PC-3 (cell line): ENCODE measurements around the gene CNTNAP2.

Source experiments
- CTCF ChIP-seq: fragments of 300-600 bp; sonication (generic); conservative IDR thresholded peaks from 2 replicates; pipeline ENCODE4 v1.5.1; 2017; ENCODE audit warnings: antibody characterized with exemption, low read depth, mild to moderate bottlenecking, low read length
- EZH2 ChIP-seq: fragments of 300-600 bp; sonication (generic); IDR thresholded peaks from one replicate; pipeline ENCODE4 v1.6.1; 2017; ENCODE audit warnings: antibody characterized with exemption, mild to moderate bottlenecking, low read length; ENCODE audit not compliant: unreplicated experiment
- EZH2phosphoT487 ChIP-seq: fragments of 300-600 bp; sonication (generic); IDR thresholded peaks from 2 replicates; pipeline ENCODE4 v1.6.1; 2018; ENCODE audit warnings: mild to moderate bottlenecking, antibody characterized with exemption, low read length, borderline replicate concordance

DNA sequence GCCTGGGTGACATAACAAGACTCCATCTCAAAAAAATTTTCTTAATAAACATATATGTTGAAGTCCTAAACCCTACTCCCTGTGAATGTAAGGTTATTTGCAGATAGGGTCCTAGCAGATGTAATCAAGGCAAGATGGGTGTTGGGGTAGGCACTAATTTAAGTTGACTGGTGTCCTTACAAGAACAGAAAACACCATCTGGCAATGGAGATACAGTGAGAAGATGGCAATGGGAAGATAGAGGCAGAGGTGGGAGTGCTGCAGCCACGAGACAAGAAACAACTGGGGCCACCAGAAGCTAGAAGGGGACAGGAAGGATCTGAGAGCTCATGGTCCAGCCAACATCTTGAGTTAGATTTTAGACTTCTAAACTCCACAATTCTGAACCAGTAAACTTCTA, 606.4 kb downstream of the CNTNAP2 start:
- TF ChIP-seq CTCF (no peak), EZH2 (no peak), EZH2phosphoT487 (no peak)
